Fibroblast of peridontal ligament (primary cell): ENCODE measurements around the gene FAM171A2.

Source experiments
- DNase-seq: peaks from one replicate; pipeline ENCODE4 v3.0.0-alpha.2; 2010; ENCODE audit errors: extremely low read depth

The FAM171A2 gene

DNA sequence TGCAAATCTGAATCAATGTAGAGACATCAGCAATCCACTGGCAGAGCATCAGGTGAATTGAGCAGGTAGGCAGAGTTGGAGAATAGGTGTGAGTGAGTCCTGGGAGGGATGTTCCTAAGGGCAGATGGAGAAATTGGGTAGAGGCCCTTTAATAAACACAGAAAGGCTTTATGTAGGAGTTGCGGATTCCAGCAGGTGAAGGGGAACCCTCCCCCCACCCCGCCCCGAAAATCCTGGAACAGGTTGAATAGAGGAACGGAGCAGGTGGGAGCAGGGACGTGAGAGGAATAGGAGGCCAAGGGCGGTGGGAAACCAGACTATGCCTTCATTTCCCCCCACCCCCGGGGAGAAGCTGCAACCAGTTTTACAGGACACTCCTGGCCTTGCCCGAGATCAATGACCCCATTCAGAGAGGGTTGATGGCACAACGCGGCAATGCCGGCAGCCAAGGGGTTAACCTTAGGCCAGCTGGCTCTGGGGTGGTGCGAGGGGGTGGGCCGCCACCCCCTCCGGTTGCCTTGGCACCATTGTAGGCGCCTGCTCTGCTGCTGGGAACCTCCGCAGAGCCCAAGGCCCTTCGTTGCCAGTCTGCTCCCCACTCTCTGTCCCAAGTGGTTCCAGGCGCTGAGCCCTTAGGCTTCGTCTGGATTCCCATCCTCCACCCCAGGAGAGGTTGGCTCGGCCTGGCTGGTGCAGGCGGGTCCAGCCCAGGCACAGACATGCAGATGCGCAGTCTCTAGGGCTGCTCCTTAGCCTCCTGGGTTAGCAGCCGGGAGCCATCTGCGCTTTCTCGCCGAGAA is 56.1 kb downstream of the FAM171A2 start:
- peak; percentile 15 for DNase-seq

DNA sequence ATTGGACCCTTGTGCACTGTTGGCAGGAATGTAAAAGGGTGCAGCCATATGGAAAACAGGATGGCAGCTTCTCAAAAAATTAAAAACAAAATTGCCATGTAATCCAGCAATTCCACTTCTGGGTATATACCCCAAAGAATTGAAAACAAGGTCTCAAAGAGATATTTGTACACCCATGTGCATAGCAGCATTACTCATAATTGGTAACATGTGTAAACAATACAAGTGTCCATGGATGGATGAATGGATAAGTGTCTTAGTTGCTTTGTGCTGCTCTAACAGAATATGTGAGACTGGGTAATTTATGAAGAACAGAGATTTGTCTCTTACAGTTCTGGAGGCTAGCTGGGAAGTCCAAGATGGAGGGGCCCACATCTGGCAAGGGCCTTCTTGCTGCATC is 59.0 kb downstream of the FAM171A2 start:
- DNase-seq, result peak; percentile 12
